Measurements from ENCODE around the gene ATF7. TPM values are rescaled to one million over a fixed set of nuclear protein-coding genes. Genes with fewer than 3 reads are reported as not detected.

Gene ATF7
- total RNA-seq, 1 donor from 2014 or later, result 12.7 TPM

GRCh38 chr12:53476769-53477209, 149.4 kb downstream of the ATF7 start:
- H3K36me3 ChIP-seq, result peaks cover 51% of the 10 kb centered on the region
- H4K20me1 ChIP-seq (ENCODE audit: low read depth), result peaks cover 100% of the 10 kb centered on the region
- H3K4me3 ChIP-seq, result no peak overlapping the region
- H3K4me3 Mint-ChIP-seq, result no peak overlapping the region
- H3F3A ChIP-seq (ENCODE audit: low read depth), result peaks cover 100% of the 10 kb centered on the region
- H3K79me2 ChIP-seq (ENCODE audit: low read depth), result peaks cover 86% of the 10 kb centered on the region
- peaks cover 57% of the 10 kb centered on the region for H3K4me1 Mint-ChIP-seq
- H3K27me3 ChIP-seq, result no peaks in the 10 kb centered on the region
- peaks cover 3% of the 10 kb centered on the region for H3K27me3 Mint-ChIP-seq (ENCODE audit: insufficient read depth, low read depth)
- H3K4me2 ChIP-seq, result no peak overlapping the region
- peaks cover 81% of the 10 kb centered on the region for H3K4me1 ChIP-seq
- H3K27ac ChIP-seq, result no peak overlapping the region
- no peak overlapping the region for H2AFZ ChIP-seq (replicated peaks)
- no peaks in the 10 kb centered on the region for H3K9me3 Mint-ChIP-seq
- DNase-seq (ENCODE audit: low spot score), result peak; percentile 46
- TF ChIP-seq EZH2phosphoT487 (IDR thresholded peaks at IDR 0.05), result no peak
- peak; percentile 54 for TF ChIP-seq CTCF (IDR thresholded peaks at IDR 0.05)
- no peak for TF ChIP-seq EZH2 (IDR thresholded peaks at IDR 0.05)
- H3K9ac ChIP-seq, result no peak overlapping the region
- H3K9me3 ChIP-seq (ENCODE audit: low read depth), result no peaks in the 10 kb centered on the region
- peaks cover 55% of the 10 kb centered on the region for H3K36me3 Mint-ChIP-seq
- H3K27ac Mint-ChIP-seq, result no peak overlapping the region

GRCh38 chr12:53474819-53475218, 151.4 kb downstream of the ATF7 start:
- Histone ChIP-seq H2AFZ (replicated peaks) (no peak overlapping the region), H3K4me1 (peaks cover 77% of the 10 kb centered on the region), H3K27ac (peak overlapping the region; percentile 80), H4K20me1 (ENCODE audit: low read depth) (peaks cover 100% of the 10 kb centered on the region), H3K9ac (no peak overlapping the region), H3F3A (ENCODE audit: low read depth) (peaks cover 96% of the 10 kb centered on the region), H3K79me2 (ENCODE audit: low read depth) (peaks cover 99% of the 10 kb centered on the region), H3K9me3 (ENCODE audit: low read depth) (no peaks in the 10 kb centered on the region), H3K4me2 (peak overlapping the region; percentile 52), H3K36me3 (peaks cover 44% of the 10 kb centered on the region), H3K27me3 (no peaks in the 10 kb centered on the region), H3K4me3 (no peak overlapping the region)
- Mint-ChIP-seq H3K4me3 (no peak overlapping the region), H3K27me3 (ENCODE audit: insufficient read depth, low read depth) (peaks cover 2% of the 10 kb centered on the region), H3K36me3 (peaks cover 60% of the 10 kb centered on the region), H3K27ac (peak overlapping the region; percentile 86), H3K9me3 (no peaks in the 10 kb centered on the region), H3K4me1 (peaks cover 60% of the 10 kb centered on the region)
- TF ChIP-seq EZH2phosphoT487 (IDR thresholded peaks at IDR 0.05) (no peak), EZH2 (IDR thresholded peaks at IDR 0.05) (no peak), CTCF (IDR thresholded peaks at IDR 0.05) (no peak)
- DNase-seq (ENCODE audit: low spot score), result no peak

GRCh38 chr12:53474077-53474476, 152.1 kb downstream of the ATF7 start:
- Mint-ChIP-seq H3K27me3 (ENCODE audit: insufficient read depth, low read depth) (peaks cover 2% of the 10 kb centered on the region), H3K4me1 (peaks cover 55% of the 10 kb centered on the region), H3K27ac (no peak overlapping the region), H3K36me3 (peaks cover 54% of the 10 kb centered on the region), H3K9me3 (no peaks in the 10 kb centered on the region), H3K4me3 (no peak overlapping the region)
- Histone ChIP-seq H3K36me3 (peaks cover 41% of the 10 kb centered on the region), H3K27me3 (no peaks in the 10 kb centered on the region), H4K20me1 (ENCODE audit: low read depth) (peaks cover 100% of the 10 kb centered on the region), H3K9me3 (ENCODE audit: low read depth) (no peaks in the 10 kb centered on the region), H3K27ac (peak overlapping the region; percentile 80), H3K9ac (peak overlapping the region; percentile 14), H3K79me2 (ENCODE audit: low read depth) (peaks cover 100% of the 10 kb centered on the region), H3F3A (ENCODE audit: low read depth) (peaks cover 96% of the 10 kb centered on the region), H2AFZ (replicated peaks) (no peak overlapping the region), H3K4me2 (peak overlapping the region; percentile 52), H3K4me1 (peaks cover 69% of the 10 kb centered on the region), H3K4me3 (peak overlapping the region; percentile 7)
- DNase-seq (ENCODE audit: low spot score), result no peak
- no peak for TF ChIP-seq EZH2phosphoT487 (IDR thresholded peaks at IDR 0.05)
- no peak for TF ChIP-seq EZH2 (IDR thresholded peaks at IDR 0.05)
- TF ChIP-seq CTCF (IDR thresholded peaks at IDR 0.05), result no peak

Data from neural progenitor cell (in vitro differentiated cells).